Embryonic facial prominence (tissue), 1 donor: ENCODE data around the gene SLC25A24.

Source experiments
- DNase-seq: peaks from one replicate; pipeline ENCODE4 v3.0.0-alpha.2; 2016; ENCODE audit errors: extremely low spot score

Gene SLC25A24

DNA sequence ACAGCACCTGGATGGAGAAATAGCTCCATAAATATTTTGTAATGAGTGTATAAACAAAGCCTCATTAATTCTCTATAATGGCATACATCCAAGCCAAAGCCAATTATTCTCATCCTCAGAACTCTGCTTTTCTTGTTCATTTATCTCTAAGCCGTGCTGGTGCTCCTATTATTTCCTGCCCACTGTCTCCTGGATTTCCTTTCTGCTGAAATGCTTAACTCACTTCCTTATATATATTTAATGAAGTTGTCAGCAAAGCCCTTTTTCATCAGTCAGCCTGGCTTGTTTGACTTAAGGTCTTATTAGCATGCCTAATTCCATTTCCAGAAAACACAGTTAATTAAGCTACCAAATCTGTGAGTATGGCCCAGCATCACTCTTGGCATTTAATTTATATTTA, 93.4 kb downstream of the SLC25A24 start:
- no peak for DNase-seq

DNA sequence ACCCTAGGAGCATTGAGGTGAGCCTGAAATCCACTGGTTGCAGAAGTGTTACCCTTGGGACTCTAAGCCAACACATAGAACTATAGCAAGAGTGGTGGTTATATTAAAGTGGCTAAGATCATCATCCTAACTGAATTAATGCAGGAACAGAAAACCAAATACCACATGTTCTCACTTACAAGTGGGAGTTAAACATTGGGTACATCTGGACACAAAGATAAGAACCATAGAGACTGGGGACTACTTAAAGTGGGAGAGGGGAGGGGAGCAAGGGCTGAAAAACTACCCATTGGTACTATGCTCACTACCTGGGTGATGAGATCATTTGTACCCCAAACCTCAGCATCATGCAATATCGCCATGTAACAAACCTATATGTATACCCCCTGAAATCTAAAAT, 100.0 kb downstream of the SLC25A24 start:
- no peak for DNase-seq

GRCh38 chr1:108097018-108097417, 103.1 kb downstream of the SLC25A24 start:
- DNase-seq = no peak

- no peak for DNase-seq
Observed at GRCh38 chr1:108096089-108096488, 104.1 kb downstream of the SLC25A24 start.

DNA sequence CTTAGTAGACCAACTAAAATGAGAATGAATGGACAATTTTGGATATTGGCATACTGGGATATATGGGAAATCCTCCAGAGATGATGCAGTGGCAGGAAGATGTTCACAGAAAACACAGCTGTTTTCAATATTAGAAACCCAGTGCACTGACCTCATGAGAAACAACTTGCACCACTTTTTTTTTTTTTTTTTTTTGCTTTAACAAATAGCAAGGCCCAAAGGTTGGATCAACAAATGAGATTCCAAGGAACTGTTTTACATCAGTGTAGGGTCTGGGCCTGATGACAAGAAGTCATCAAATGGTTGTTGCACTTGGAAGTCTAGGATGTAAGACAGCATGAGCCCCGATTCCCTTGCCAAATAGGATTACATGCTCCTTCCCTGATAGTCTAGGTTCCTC, 110.7 kb downstream of the SLC25A24 start:
- DNase-seq = no peak

DNA sequence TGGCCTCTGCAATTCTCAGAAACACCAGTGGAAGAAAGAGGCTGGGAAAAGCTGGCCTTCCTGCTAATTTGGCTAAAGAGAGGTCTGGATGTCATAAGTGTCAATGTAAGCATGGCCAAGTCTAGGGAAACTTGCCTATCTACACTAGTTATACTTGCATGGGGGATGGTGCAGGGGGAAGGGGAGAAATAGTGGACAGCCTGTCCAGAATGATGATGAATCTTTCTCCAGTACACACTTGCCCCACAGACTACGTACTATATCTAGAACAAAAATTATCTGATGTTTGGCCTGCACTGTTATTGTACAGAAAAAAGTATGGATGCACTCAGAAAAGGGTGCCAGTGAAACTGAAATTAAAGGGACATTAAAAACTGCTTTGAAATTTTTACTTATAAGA, 114.5 kb downstream of the SLC25A24 start:
- DNase-seq = no peak

GRCh38 chr1:108084866-108085477, 115.2 kb downstream of the SLC25A24 start:
- no peak for DNase-seq
